Hindlimb muscle (tissue), 1 donor: ENCODE results near the gene ENAM. TPM values are rescaled to one million over a fixed set of nuclear protein-coding genes. Genes with fewer than 3 reads are reported as not detected.
A peak's percentile ranks its signal among the peaks of the same experiment; 100 is the strongest.
"Not testable (repeated sequence)": the region's sequence is repeated elsewhere in the genome, so short reads cannot be mapped to it uniquely, and the experiment has no call there.

ENCODE experiments used
- DNase-seq: peaks from one replicate; pipeline ENCODE4 v3.0.0-alpha.2; 2013
- polyA plus RNA-seq: library from polyadenylated mRNA; unstranded; fragments of 120-200 nt; gene quantifications from one replicate; pipeline ENCODE4 v1.2.1, GENCODE V29; 2013; ENCODE audit not compliant: insufficient read length

The ENAM gene
- polyA plus RNA-seq, 1 donor: 2.9 TPM

DNA sequence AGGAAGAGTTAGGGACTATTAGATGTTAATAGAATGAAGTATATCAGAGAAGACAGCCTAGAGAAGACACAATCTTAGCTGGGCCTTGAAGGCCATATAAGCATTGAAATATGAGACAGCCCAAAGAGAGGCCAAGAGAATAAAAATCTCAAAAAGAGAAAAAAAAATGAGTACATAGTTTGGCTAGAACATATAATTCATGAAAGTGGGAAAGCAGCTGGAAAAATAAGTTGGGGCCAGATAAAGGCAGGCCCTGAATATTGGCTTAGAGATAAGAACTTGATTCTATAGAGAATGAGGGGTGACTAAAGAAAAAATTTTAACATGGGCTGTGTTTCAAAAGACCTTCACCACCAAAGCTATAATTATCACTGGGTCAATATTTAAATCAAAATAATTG is 52.4 kb downstream of the ENAM start:
- DNase-seq: no peak

DNA sequence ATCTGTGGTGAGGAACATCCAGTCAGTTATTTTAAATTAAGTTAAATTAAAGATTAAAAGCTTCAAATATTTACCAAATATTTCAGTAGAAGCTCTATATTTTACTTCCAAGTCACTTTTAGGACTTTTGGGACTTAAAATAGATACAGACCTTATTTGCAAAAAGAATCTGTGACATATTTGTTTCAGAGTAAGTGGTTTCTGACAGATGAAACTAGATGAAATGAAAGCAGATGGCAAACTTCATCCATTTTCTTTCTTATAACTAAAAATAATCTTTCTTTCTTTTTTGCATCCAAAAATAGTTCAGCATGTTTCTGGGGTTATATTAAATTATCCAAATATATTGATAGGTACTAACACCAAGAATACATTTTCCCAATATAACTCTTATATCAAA is 53.2 kb downstream of the ENAM start:
- DNase-seq: no peak

DNA sequence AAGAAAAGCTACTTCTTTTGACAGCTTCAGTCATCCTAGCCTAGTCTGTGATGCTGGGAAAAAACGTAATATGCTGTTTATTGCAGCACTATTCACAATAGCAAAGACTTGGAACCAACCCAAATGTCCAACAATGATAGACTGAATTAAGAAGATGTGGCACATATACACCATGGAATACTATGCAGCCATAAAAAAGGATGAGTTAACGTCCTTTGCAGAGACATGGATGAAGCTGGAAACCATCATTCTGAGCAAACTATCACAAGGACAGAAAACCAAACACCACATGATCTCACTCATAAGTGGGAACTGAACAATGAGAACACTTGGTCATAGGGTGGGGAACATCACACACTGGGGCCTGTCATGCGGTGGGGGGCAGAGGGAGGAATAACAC is 53.6 kb downstream of the ENAM start:
- not testable (repeated sequence) for DNase-seq

DNA sequence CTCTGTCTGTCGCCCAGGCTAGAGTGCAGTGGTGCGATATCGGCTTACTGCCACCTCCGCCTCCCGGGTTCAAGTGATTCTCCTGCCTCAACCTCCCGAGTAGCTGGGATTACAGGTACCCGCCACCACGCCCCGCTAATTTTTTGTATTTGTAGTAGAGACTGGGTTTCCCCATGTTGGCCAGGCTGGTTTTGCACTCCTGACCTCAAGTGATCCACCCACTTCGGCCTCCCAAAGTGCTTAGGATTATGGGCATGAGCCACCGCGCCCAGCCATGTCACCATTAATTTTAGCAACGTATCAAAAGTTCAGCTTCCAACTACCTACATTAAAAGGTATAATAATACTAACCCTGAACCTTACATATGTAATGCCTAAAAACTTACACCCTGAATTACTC is 58.8 kb downstream of the ENAM start:
- DNase-seq: no peak

DNA sequence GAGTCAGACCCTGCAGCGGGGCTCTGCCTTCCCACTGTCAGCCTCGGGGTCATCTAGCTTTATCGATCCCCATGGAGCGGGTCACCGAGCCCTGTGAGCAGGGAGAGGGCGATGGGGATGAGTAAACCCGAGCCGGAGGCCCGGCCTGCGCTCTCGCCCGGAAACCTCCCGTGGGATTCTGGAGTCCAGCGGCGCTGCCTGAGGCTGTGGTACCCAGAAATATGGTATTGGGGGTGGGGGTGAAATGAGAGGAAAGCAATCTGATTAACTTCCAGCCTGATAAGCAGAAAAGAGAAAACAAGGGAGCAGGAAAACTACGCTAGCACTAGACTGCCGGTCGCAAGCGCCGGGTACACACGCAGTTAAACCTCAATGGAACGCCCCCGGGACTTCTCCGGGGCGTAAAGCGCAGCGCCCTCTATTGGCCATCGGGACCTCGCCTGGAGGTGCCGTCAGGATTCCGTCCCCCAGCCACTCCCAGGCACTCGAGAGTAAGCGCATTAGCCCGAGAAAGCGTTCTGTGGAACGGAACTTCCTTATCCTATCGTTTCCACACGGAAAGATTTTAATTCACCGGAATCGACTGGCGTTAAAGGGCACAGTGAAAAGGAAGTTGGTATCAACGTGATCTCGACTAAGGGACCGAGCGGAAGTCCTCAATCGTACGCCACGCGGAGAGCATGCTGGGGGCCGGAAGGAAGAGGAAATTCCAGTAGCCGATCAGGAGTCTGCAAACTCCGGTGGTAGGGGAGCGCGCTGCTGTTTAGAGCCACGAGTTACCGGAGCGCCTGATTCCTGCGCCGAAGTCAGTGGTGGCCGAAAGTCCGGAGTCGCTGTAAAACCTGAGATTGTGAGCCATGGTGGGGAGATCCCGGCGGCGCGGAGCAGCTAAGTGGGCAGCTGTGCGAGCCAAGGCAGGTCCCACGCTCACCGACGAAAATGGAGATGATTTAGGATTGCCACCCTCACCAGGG is 59.6 kb downstream of the ENAM start, which contains the start of gene UTP3:
UTP3 (plus strand) TSS at position 712 of the 974 bp plus-strand sequence; CDS start at position 858, 146 bp downstream.
- peak; percentile 99 for DNase-seq

DNA sequence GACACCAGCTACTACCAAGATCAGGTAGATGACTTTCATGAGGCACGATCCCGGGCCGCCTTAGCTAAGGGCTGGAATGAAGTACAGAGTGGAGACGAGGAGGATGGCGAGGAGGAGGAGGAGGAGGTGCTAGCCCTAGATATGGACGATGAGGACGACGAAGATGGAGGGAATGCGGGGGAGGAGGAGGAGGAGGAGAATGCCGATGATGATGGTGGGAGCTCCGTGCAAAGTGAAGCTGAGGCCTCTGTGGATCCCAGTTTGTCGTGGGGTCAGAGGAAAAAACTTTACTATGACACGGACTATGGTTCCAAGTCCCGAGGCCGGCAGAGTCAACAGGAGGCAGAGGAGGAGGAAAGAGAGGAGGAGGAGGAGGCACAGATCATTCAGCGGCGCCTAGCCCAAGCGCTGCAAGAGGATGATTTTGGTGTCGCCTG is 60.3 kb downstream of the ENAM start:
- no peak for DNase-seq

DNA sequence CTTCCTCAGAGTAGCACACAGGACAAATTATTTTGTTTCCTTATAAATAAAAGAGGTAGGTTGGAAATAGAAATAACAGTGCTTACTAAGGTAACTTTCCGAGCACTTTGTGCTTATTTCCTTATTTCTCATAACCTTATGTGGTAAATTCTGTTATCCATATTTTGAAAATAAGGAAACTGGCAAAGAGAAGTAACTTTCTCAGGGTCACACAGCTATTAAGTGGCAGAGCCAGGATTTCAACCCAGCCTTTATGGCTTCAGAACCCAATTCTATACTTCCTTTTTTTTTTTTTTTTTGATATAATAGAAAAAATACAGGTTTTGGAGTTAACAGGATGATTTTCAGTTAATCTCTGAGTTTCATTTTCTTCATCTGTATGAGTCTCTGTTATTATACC is 63.1 kb downstream of the ENAM start:
- no peak for DNase-seq

DNA sequence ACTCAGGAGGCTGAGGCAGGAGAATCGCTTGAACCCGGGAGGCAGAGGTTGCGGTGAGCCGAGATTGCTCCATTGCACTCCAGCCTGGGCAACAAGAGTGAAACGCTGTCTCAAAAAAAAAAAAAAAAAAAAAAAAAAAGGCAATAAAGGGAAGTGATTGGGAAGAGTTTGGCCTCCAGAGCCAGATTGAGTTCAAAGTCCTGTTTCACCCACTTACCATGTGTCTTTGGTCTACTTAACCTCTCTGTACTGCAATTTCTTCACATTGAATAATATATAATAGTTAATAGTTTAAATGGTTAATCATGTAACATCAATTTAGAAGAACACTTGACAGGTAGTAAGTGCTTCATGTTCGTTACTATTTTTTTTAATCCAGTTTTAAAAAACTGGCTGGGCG is 66.1 kb downstream of the ENAM start:
- not testable (repeated sequence) for DNase-seq

Other genes with a start within 250 kb of the ENAM start
- not detected for gene SMR3B, start 245.6 kb upstream of the ENAM start, polyA plus RNA-seq
- gene OPRPN, start 230.8 kb upstream of the ENAM start, polyA plus RNA-seq: not detected
- not detected for gene MUC7, start 156.5 kb upstream of the ENAM start, polyA plus RNA-seq
- not detected for gene AMTN, start 110.2 kb upstream of the ENAM start, polyA plus RNA-seq
- gene AMBN, start 36.5 kb upstream of the ENAM start, polyA plus RNA-seq: not detected
- gene JCHAIN, start 37.8 kb downstream of the ENAM start, polyA plus RNA-seq: 0.93 TPM
- gene UTP3, start 59.8 kb downstream of the ENAM start, polyA plus RNA-seq: 21.2 TPM
- gene RUFY3, start 93.2 kb downstream of the ENAM start, polyA plus RNA-seq: 85.5 TPM
- 145 TPM for gene GRSF1, start 211.1 kb downstream of the ENAM start, polyA plus RNA-seq